ENCODE data around the gene CMC2. TPM values are rescaled to one million over a fixed set of nuclear protein-coding genes. Genes with fewer than 3 reads are reported as not detected.
A peak's percentile ranks its signal among the peaks of the same experiment; 100 is the strongest.

The CMC2 gene
- total RNA-seq, 1 donor from 2014 or later = 52.8 TPM

- Histone ChIP-seq H2AFZ (ENCODE audit: low read depth, low read length) (peak overlapping the region; percentile 93), H3K4me3 (ENCODE audit: insufficient read depth, low read depth, low read length) (peak overlapping the region; percentile 51), H3K9ac (ENCODE audit: low read length) (peak overlapping the region; percentile 89), H3K4me1 (ENCODE audit: insufficient read depth, low read length) (peaks cover 10% of the 10 kb centered on the region), H3K27me3 (ENCODE audit: insufficient read depth, low read length) (no peaks in the 10 kb centered on the region), H3K27ac (ENCODE audit: low read depth, low read length) (peak overlapping the region; percentile 93), H4K20me1 (ENCODE audit: insufficient read depth, low read length) (no peaks in the 10 kb centered on the region), H3K9me3 (ENCODE audit: insufficient read depth, low read depth, low read length) (no peaks in the 10 kb centered on the region), H3K4me2 (ENCODE audit: low read length) (peak overlapping the region; percentile 97), H3K36me3 (ENCODE audit: insufficient read depth, low read length) (no peaks in the 10 kb centered on the region), H3K79me2 (ENCODE audit: insufficient read depth, low read length) (no peaks in the 10 kb centered on the region)
- DNase-seq (ENCODE audit: low read depth) (peak; percentile 91), FAIRE-seq (no peak)
- H3K4me3 Mint-ChIP-seq (ENCODE audit: unreplicated experiment) = peak overlapping the region; percentile 77
- peak overlapping the region; percentile 11 for H3K27ac Mint-ChIP-seq (ENCODE audit: unreplicated experiment)
- H3K27me3 Mint-ChIP-seq (ENCODE audit: low read depth, unreplicated experiment) = peaks cover 22% of the 10 kb centered on the region
- H3K36me3 Mint-ChIP-seq (ENCODE audit: low read depth, unreplicated experiment) = no peaks in the 10 kb centered on the region
- peaks cover 10% of the 10 kb centered on the region for H3K4me1 Mint-ChIP-seq (ENCODE audit: low read depth, unreplicated experiment)
- H3K9me3 Mint-ChIP-seq (ENCODE audit: unreplicated experiment) = no peaks in the 10 kb centered on the region
- TF ChIP-seq CTCF (IDR thresholded peaks at IDR 0.05; ENCODE audit: insufficient read depth, low read depth, low read length) (no peak), EZH2 (IDR thresholded peaks at IDR 0.05; ENCODE audit: insufficient read depth, low read length) (no peak)
Observed at GRCh38 chr16:80932708-80933095, 74.0 kb downstream of the CMC2 start.

- Histone ChIP-seq H3K4me1 (ENCODE audit: insufficient read depth, low read length) (peaks cover 8% of the 10 kb centered on the region), H3K79me2 (ENCODE audit: insufficient read depth, low read length) (no peaks in the 10 kb centered on the region), H3K36me3 (ENCODE audit: insufficient read depth, low read length) (no peaks in the 10 kb centered on the region), H3K9me3 (ENCODE audit: insufficient read depth, low read depth, low read length) (no peaks in the 10 kb centered on the region), H3K27me3 (ENCODE audit: insufficient read depth, low read length) (no peaks in the 10 kb centered on the region), H3K4me3 (ENCODE audit: insufficient read depth, low read depth, low read length) (peak overlapping the region; percentile 51), H3K4me2 (ENCODE audit: low read length) (peak overlapping the region; percentile 97), H3K27ac (ENCODE audit: low read depth, low read length) (peak overlapping the region; percentile 93), H4K20me1 (ENCODE audit: insufficient read depth, low read length) (no peaks in the 10 kb centered on the region), H3K9ac (ENCODE audit: low read length) (peak overlapping the region; percentile 89), H2AFZ (ENCODE audit: low read depth, low read length) (peak overlapping the region; percentile 93)
- no peak for FAIRE-seq
- peak; percentile 64 for DNase-seq (ENCODE audit: low read depth)
- Mint-ChIP-seq H3K36me3 (ENCODE audit: low read depth, unreplicated experiment) (no peaks in the 10 kb centered on the region), H3K9me3 (ENCODE audit: unreplicated experiment) (no peaks in the 10 kb centered on the region), H3K27ac (ENCODE audit: unreplicated experiment) (peak overlapping the region; percentile 11), H3K4me1 (ENCODE audit: low read depth, unreplicated experiment) (peaks cover 9% of the 10 kb centered on the region), H3K4me3 (ENCODE audit: unreplicated experiment) (peak overlapping the region; percentile 79), H3K27me3 (ENCODE audit: low read depth, unreplicated experiment) (peaks cover 24% of the 10 kb centered on the region)
- TF ChIP-seq EZH2 (IDR thresholded peaks at IDR 0.05; ENCODE audit: insufficient read depth, low read length) = no peak
- TF ChIP-seq CTCF (IDR thresholded peaks at IDR 0.05; ENCODE audit: insufficient read depth, low read depth, low read length) = no peak
Observed at GRCh38 chr16:80931801-80932707, 74.6 kb downstream of the CMC2 start.
